ENCODE data around the gene CRYBB1.

The CRYBB1 gene

GRCh38 chr22:26576026-26576680, 41.7 kb downstream of the CRYBB1 start:
- Histone ChIP-seq H3K4me1 (no peaks in the 10 kb centered on the region), H3K79me2 (no peaks in the 10 kb centered on the region), H3K27ac (no peak overlapping the region), H3K36me3 (ENCODE audit: control insufficient read depth, insufficient read depth, low read length) (no peaks in the 10 kb centered on the region), H3K9me3 (ENCODE audit: control insufficient read depth, low read length) (no peaks in the 10 kb centered on the region), H3K4me2 (ENCODE audit: low read length) (no peak overlapping the region), H3K9ac (no peak overlapping the region), H3K4me3 (ENCODE audit: low read depth, low read length) (no peak overlapping the region), H2AFZ (no peak overlapping the region), H3K27me3 (ENCODE audit: control insufficient read depth, insufficient read depth, low read length) (no peaks in the 10 kb centered on the region)
- no peak for TF ChIP-seq CTCF (IDR thresholded peaks at IDR 0.05)

GRCh38 chr22:26574001-26574723, 43.7 kb downstream of the CRYBB1 start:
- no peak overlapping the region for H3K27ac ChIP-seq
- H3K27me3 ChIP-seq (ENCODE audit: control insufficient read depth, insufficient read depth, low read length): no peaks in the 10 kb centered on the region
- H3K4me3 ChIP-seq (ENCODE audit: low read depth, low read length): no peak overlapping the region
- H3K9ac ChIP-seq: no peak overlapping the region
- H3K9me3 ChIP-seq (ENCODE audit: control insufficient read depth, low read length): no peaks in the 10 kb centered on the region
- H3K4me1 ChIP-seq: no peaks in the 10 kb centered on the region
- H3K36me3 ChIP-seq (ENCODE audit: control insufficient read depth, insufficient read depth, low read length): no peaks in the 10 kb centered on the region
- no peak for TF ChIP-seq CTCF (IDR thresholded peaks at IDR 0.05)
- H3K4me2 ChIP-seq (ENCODE audit: low read length): no peak overlapping the region
- H2AFZ ChIP-seq: no peak overlapping the region
- H3K79me2 ChIP-seq: no peaks in the 10 kb centered on the region

- Histone ChIP-seq H3K9ac (no peak overlapping the region), H3K9me3 (ENCODE audit: control insufficient read depth, low read length) (no peaks in the 10 kb centered on the region), H3K4me1 (no peaks in the 10 kb centered on the region), H3K4me2 (ENCODE audit: low read length) (no peak overlapping the region), H3K27ac (no peak overlapping the region), H3K4me3 (ENCODE audit: low read depth, low read length) (no peak overlapping the region), H3K27me3 (ENCODE audit: control insufficient read depth, insufficient read depth, low read length) (no peaks in the 10 kb centered on the region), H2AFZ (no peak overlapping the region), H3K79me2 (no peaks in the 10 kb centered on the region), H3K36me3 (ENCODE audit: control insufficient read depth, insufficient read depth, low read length) (no peaks in the 10 kb centered on the region)
- TF ChIP-seq CTCF (IDR thresholded peaks at IDR 0.05): no peak
These were observed 44.7 kb downstream of the CRYBB1 start for GRCh38 chr22:26573026-26573662.

GRCh38 chr22:26570864-26571525, 46.8 kb downstream of the CRYBB1 start:
- Histone ChIP-seq H3K9ac (no peak overlapping the region), H3K4me2 (ENCODE audit: low read length) (no peak overlapping the region), H3K4me1 (no peaks in the 10 kb centered on the region), H3K4me3 (ENCODE audit: low read depth, low read length) (no peak overlapping the region), H3K9me3 (ENCODE audit: control insufficient read depth, low read length) (no peaks in the 10 kb centered on the region), H3K79me2 (no peaks in the 10 kb centered on the region), H3K27ac (no peak overlapping the region), H2AFZ (no peak overlapping the region), H3K36me3 (ENCODE audit: control insufficient read depth, insufficient read depth, low read length) (no peaks in the 10 kb centered on the region), H3K27me3 (ENCODE audit: control insufficient read depth, insufficient read depth, low read length) (no peaks in the 10 kb centered on the region)
- TF ChIP-seq CTCF (IDR thresholded peaks at IDR 0.05): no peak
